ENCODE data around the gene PSMD2.

DNA sequence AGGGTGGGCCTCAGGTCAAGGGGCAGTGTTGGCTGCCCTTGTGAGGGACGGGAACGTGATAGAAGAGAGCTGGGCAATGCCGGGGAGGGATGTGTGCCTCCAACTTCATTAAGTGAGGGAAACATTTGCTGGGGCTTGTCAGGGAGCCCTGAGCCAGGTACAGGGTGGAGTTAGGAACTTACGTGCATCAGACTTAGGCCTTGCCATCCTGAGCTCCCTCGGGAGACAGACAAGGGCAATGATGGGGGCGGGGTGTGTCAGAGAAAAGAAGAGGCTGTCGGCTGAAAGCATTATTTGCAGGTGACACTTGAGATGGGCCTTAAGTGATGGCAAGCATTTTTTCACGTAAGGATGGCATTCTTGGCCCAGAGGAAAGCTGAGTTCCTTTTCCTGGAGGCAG is 40.0 kb downstream of the PSMD2 start:
- TF ChIP-seq, protein P1, sequence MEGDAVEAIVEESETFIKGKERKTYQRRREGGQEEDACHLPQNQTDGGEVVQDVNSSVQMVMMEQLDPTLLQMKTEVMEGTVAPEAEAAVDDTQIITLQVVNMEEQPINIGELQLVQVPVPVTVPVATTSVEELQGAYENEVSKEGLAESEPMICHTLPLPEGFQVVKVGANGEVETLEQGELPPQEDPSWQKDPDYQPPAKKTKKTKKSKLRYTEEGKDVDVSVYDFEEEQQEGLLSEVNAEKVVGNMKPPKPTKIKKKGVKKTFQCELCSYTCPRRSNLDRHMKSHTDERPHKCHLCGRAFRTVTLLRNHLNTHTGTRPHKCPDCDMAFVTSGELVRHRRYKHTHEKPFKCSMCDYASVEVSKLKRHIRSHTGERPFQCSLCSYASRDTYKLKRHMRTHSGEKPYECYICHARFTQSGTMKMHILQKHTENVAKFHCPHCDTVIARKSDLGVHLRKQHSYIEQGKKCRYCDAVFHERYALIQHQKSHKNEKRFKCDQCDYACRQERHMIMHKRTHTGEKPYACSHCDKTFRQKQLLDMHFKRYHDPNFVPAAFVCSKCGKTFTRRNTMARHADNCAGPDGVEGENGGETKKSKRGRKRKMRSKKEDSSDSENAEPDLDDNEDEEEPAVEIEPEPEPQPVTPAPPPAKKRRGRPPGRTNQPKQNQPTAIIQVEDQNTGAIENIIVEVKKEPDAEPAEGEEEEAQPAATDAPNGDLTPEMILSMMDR (IDR thresholded peaks at IDR 0.05) = no peak
- TF ChIP-seq POLR2AphosphoS5 (IDR thresholded peaks at IDR 0.05; ENCODE audit: insufficient read depth in 1 of 2, low read depth in 1 of 2) = no peak

Measured in vagina (tissue), 2 donors.